GM21737 (cell line): ENCODE results near the gene GPR141.

Source experiments
- ATAC-seq: cut with Tn5 transposase; IDR thresholded peaks from one replicate; pipeline ENCODE4 v1.9.1; 2021; ENCODE audit warnings: mild to moderate bottlenecking, moderate library complexity; ENCODE audit not compliant: unreplicated experiment

The GPR141 gene

GRCh38 chr7:37775921-37776320 lies 92.4 kb downstream of the GPR141 start:
- no peak for ATAC-seq

GRCh38 chr7:37781156-37781555 lies 97.6 kb downstream of the GPR141 start:
- no peak for ATAC-seq

GRCh38 chr7:37782166-37782565 lies 98.6 kb downstream of the GPR141 start:
- no peak for ATAC-seq

GRCh38 chr7:37784015-37784414 lies 100.4 kb downstream of the GPR141 start:
- no peak for ATAC-seq

- peak; percentile 87 for ATAC-seq
Observed at GRCh38 chr7:37786741-37787569, 103.4 kb downstream of the GPR141 start.
